Activated effector memory CD4-positive, alpha-beta T cell treated with Interleukin-2 at 50 U/mL for 16 hours (primary cell): ENCODE measurements around the gene VASN.

ENCODE experiments used
- DNase-seq: peaks from one replicate; pipeline ENCODE4 v3.0.0-alpha.2; 2020

The VASN gene

GRCh38 chr16:4373356-4373908, 1.8 kb downstream of the VASN start:
- DNase-seq = no peak

GRCh38 chr16:4373909-4374742, 2.5 kb downstream of the VASN start:
- no peak for DNase-seq

GRCh38 chr16:4375717-4376116, 4.1 kb downstream of the VASN start:
- no peak for DNase-seq

- no peak for DNase-seq
These were observed 4.7 kb downstream of the VASN start for GRCh38 chr16:4376126-4376892.

- no peak for DNase-seq
These were observed 5.4 kb downstream of the VASN start for GRCh38 chr16:4376893-4377572.

- DNase-seq = no peak
These were observed 6.0 kb downstream of the VASN start for GRCh38 chr16:4377573-4378154.

GRCh38 chr16:4378161-4378666, 6.6 kb downstream of the VASN start:
- no peak for DNase-seq

- no peak for DNase-seq
These were observed 7.5 kb downstream of the VASN start for GRCh38 chr16:4378999-4379690.

GRCh38 chr16:4380119-4381063, 8.7 kb downstream of the VASN start:
- DNase-seq = no peak

- no peak for DNase-seq
These were observed 9.7 kb downstream of the VASN start for GRCh38 chr16:4381072-4381934.

GRCh38 chr16:4381935-4382794, 10.5 kb downstream of the VASN start:
- DNase-seq = no peak

GRCh38 chr16:4382795-4383357, 11.2 kb downstream of the VASN start:
- DNase-seq = no peak

GRCh38 chr16:4383591-4384444, 12.2 kb downstream of the VASN start:
- DNase-seq = no peak

GRCh38 chr16:4384509-4384942, 12.9 kb downstream of the VASN start:
- DNase-seq = no peak

GRCh38 chr16:4385066-4385788, 13.6 kb downstream of the VASN start:
- no peak for DNase-seq

GRCh38 chr16:4385789-4386450, 14.3 kb downstream of the VASN start:
- DNase-seq = no peak
